ENCODE results near the gene TNS3. TPM values are rescaled to one million over a fixed set of nuclear protein-coding genes. Genes with fewer than 3 reads are reported as not detected.

TNS3 gene
- total and polyA plus RNA-seq, 3 experiments from 2014 or later: 1.4 to 1.5 TPM; not detected in 1

GRCh38 chr7:47540053-47540386 is 41.9 kb downstream of the TNS3 start:
- no peaks in the 10 kb centered on the region for H3K4me1 ChIP-seq (ENCODE audit: insufficient read depth, low read length)
- no peak overlapping the region for H3K27ac ChIP-seq (ENCODE audit: low read depth, low read length)
- Mint-ChIP-seq H3K27ac (no peak overlapping the region), H3K27me3 (peaks cover 3 to 5% of the 10 kb centered on the region in 2 donors), H3K4me1 (no peaks in the 10 kb centered on the region), H3K9me3 (peaks cover 0 to 8% (median 0%) of the 10 kb centered on the region in 5 donors), H3K36me3 (no peaks in the 10 kb centered on the region), H3K4me3 (no peak overlapping the region)
- no peak overlapping the region for H3K4me3 ChIP-seq (ENCODE audit: low read length)
- DNase-seq: no peak
- POLR2A ChIA-PET: no interaction called here
- H3K9me3 ChIP-seq (ENCODE audit: low read length): no peaks in the 10 kb centered on the region
- no peaks in the 10 kb centered on the region for H3K27me3 ChIP-seq (ENCODE audit: insufficient read depth, low read length, poor library complexity, severe bottlenecking)
- H3K36me3 ChIP-seq (ENCODE audit: insufficient read depth, low read length): no peaks in the 10 kb centered on the region
- CTCF ChIA-PET: no interaction called here

- H3K27ac ChIP-seq (ENCODE audit: low read depth, low read length): no peak overlapping the region
- Mint-ChIP-seq H3K27me3 (peaks cover 3 to 5% of the 10 kb centered on the region in 2 donors), H3K9me3 (peaks cover 0 to 8% (median 0%) of the 10 kb centered on the region in 5 donors), H3K4me3 (no peak overlapping the region), H3K4me1 (no peaks in the 10 kb centered on the region), H3K36me3 (no peaks in the 10 kb centered on the region), H3K27ac (no peak overlapping the region)
- no peaks in the 10 kb centered on the region for H3K4me1 ChIP-seq (ENCODE audit: insufficient read depth, low read length)
- no peaks in the 10 kb centered on the region for H3K36me3 ChIP-seq (ENCODE audit: insufficient read depth, low read length)
- ChIA-PET POLR2A (no interaction called here), CTCF (no interaction called here)
- no peaks in the 10 kb centered on the region for H3K27me3 ChIP-seq (ENCODE audit: insufficient read depth, low read length, poor library complexity, severe bottlenecking)
- no peak overlapping the region for H3K4me3 ChIP-seq (ENCODE audit: low read length)
- H3K9me3 ChIP-seq (ENCODE audit: low read length): no peaks in the 10 kb centered on the region
- DNase-seq: no peak
Measured at GRCh38 chr7:47539398-47540052, 42.4 kb downstream of the TNS3 start.

GRCh38 chr7:47538846-47539311 is 43.0 kb downstream of the TNS3 start:
- H3K4me1 Mint-ChIP-seq: no peaks in the 10 kb centered on the region
- POLR2A ChIA-PET: no interaction called here

GRCh38 chr7:47537716-47538675 is 43.9 kb downstream of the TNS3 start:
- no peak overlapping the region for H3K27ac ChIP-seq (ENCODE audit: low read depth, low read length)
- Mint-ChIP-seq H3K27ac (no peak overlapping the region), H3K4me1 (no peaks in the 10 kb centered on the region), H3K4me3 (no peak overlapping the region), H3K9me3 (peaks cover 0 to 7% (median 0%) of the 10 kb centered on the region in 5 donors), H3K36me3 (no peaks in the 10 kb centered on the region), H3K27me3 (peaks cover 3 to 5% of the 10 kb centered on the region in 2 donors)
- no peak overlapping the region for H3K4me3 ChIP-seq (ENCODE audit: low read length)
- ChIA-PET CTCF (no interaction called here), POLR2A (no interaction called here)
- no peaks in the 10 kb centered on the region for H3K4me1 ChIP-seq (ENCODE audit: insufficient read depth, low read length)
- no peak for DNase-seq
- no peaks in the 10 kb centered on the region for H3K36me3 ChIP-seq (ENCODE audit: insufficient read depth, low read length)
- no peaks in the 10 kb centered on the region for H3K27me3 ChIP-seq (ENCODE audit: insufficient read depth, low read length, poor library complexity, severe bottlenecking)
- no peaks in the 10 kb centered on the region for H3K9me3 ChIP-seq (ENCODE audit: low read length)

More at GRCh38 chr7:47538846-47539311, 43.0 kb downstream of the TNS3 start:
- H3K4me3 ChIP-seq (ENCODE audit: low read length): no peak overlapping the region
- Mint-ChIP-seq H3K9me3 (peaks cover 0 to 8% (median 0%) of the 10 kb centered on the region in 5 donors), H3K27ac (no peak overlapping the region), H3K27me3 (peaks cover 3 to 5% of the 10 kb centered on the region in 2 donors), H3K36me3 (no peaks in the 10 kb centered on the region), H3K4me3 (no peak overlapping the region)
- DNase-seq: no peak
- H3K9me3 ChIP-seq (ENCODE audit: low read length): no peaks in the 10 kb centered on the region
- no peaks in the 10 kb centered on the region for H3K4me1 ChIP-seq (ENCODE audit: insufficient read depth, low read length)
- no peak overlapping the region for H3K27ac ChIP-seq (ENCODE audit: low read depth, low read length)
- CTCF ChIA-PET: no interaction called here
- H3K27me3 ChIP-seq (ENCODE audit: insufficient read depth, low read length, poor library complexity, severe bottlenecking): no peaks in the 10 kb centered on the region
- H3K36me3 ChIP-seq (ENCODE audit: insufficient read depth, low read length): no peaks in the 10 kb centered on the region

GRCh38 chr7:47536661-47537611 is 45.0 kb downstream of the TNS3 start:
- ChIA-PET CTCF (no interaction called here), POLR2A (no interaction called here)
- Histone ChIP-seq H3K4me1 (ENCODE audit: insufficient read depth, low read length) (no peaks in the 10 kb centered on the region), H3K4me3 (ENCODE audit: low read length) (no peak overlapping the region), H3K36me3 (ENCODE audit: insufficient read depth, low read length) (no peaks in the 10 kb centered on the region), H3K27ac (ENCODE audit: low read depth, low read length) (no peak overlapping the region), H3K9me3 (ENCODE audit: low read length) (no peaks in the 10 kb centered on the region), H3K27me3 (ENCODE audit: insufficient read depth, low read length, poor library complexity, severe bottlenecking) (no peaks in the 10 kb centered on the region)
- DNase-seq: no peak
- Mint-ChIP-seq H3K27me3 (peaks cover 3 to 5% of the 10 kb centered on the region in 2 donors), H3K9me3 (peaks cover 0 to 3% (median 2%) of the 10 kb centered on the region in 5 donors), H3K27ac (no peak overlapping the region), H3K36me3 (no peaks in the 10 kb centered on the region), H3K4me1 (no peaks in the 10 kb centered on the region), H3K4me3 (no peak overlapping the region)

GRCh38 chr7:47535704-47536628 is 45.9 kb downstream of the TNS3 start:
- no peaks in the 10 kb centered on the region for H3K27me3 ChIP-seq (ENCODE audit: insufficient read depth, low read length, poor library complexity, severe bottlenecking)
- H3K4me3 Mint-ChIP-seq: no peak overlapping the region

GRCh38 chr7:47535035-47535703 is 46.7 kb downstream of the TNS3 start:
- DNase-seq: no peak
- CTCF ChIA-PET: no interaction called here
- H3K4me1 ChIP-seq (ENCODE audit: insufficient read depth, low read length): no peaks in the 10 kb centered on the region
- no peak overlapping the region for H3K4me3 Mint-ChIP-seq
- peaks cover 3% of the 10 kb centered on the region in 2 donors for H3K27me3 Mint-ChIP-seq
- H3K27me3 ChIP-seq (ENCODE audit: insufficient read depth, low read length, poor library complexity, severe bottlenecking): no peaks in the 10 kb centered on the region
- no peaks in the 10 kb centered on the region for H3K4me1 Mint-ChIP-seq
- H3K36me3 Mint-ChIP-seq: no peaks in the 10 kb centered on the region
- POLR2A ChIA-PET: no interaction called here
- H3K4me3 ChIP-seq (ENCODE audit: low read length): no peak overlapping the region
- no peaks in the 10 kb centered on the region for H3K9me3 ChIP-seq (ENCODE audit: low read length)
- no peak overlapping the region for H3K27ac Mint-ChIP-seq
- H3K36me3 ChIP-seq (ENCODE audit: insufficient read depth, low read length): no peaks in the 10 kb centered on the region
- peaks cover 0 to 3% (median 1%) of the 10 kb centered on the region in 5 donors for H3K9me3 Mint-ChIP-seq
- no peak overlapping the region for H3K27ac ChIP-seq (ENCODE audit: low read depth, low read length)

More at GRCh38 chr7:47535704-47536628, 45.9 kb downstream of the TNS3 start:
- Histone ChIP-seq H3K27ac (ENCODE audit: low read depth, low read length) (no peak overlapping the region), H3K36me3 (ENCODE audit: insufficient read depth, low read length) (no peaks in the 10 kb centered on the region), H3K9me3 (ENCODE audit: low read length) (no peaks in the 10 kb centered on the region), H3K4me3 (ENCODE audit: low read length) (no peak overlapping the region), H3K4me1 (ENCODE audit: insufficient read depth, low read length) (no peaks in the 10 kb centered on the region)
- DNase-seq: no peak
- Mint-ChIP-seq H3K4me1 (no peaks in the 10 kb centered on the region), H3K36me3 (no peaks in the 10 kb centered on the region), H3K27me3 (peaks cover 3 to 5% of the 10 kb centered on the region in 2 donors), H3K27ac (no peak overlapping the region), H3K9me3 (peaks cover 0 to 3% (median 1%) of the 10 kb centered on the region in 5 donors)
- ChIA-PET CTCF (no interaction called here), POLR2A (no interaction called here)

Measured in CD8-positive, alpha-beta memory T cell (primary cell).